ENCODE results near the gene CCDC148.

DNA sequence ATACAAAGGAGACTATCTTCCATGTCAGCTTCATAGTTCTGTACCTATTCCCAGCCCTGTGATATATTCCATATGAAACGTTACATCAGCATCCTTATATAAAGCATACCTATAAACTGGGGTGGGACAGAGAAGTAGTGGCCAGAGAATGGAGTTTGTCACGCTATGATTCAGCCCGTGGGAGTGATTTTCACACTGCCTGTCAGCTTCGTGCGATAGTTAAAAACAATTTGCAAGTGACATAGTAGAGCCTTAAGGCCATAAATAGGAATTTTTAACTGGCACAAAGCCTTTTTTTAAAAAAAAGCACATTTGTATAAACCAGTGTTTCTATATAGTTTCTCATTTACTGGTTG is 30.4 kb upstream of the CCDC148 start:
- no peak for TF ChIP-seq FOXP2 (optimal IDR thresholded peaks at IDR 0.05; ENCODE audit: control extremely low read depth, extremely low read length, insufficient read depth)
- TF ChIP-seq POLR2AphosphoS5 (IDR thresholded peaks at IDR 0.05; ENCODE audit: borderline replicate concordance, low read depth, low read length), result no peak
- TF ChIP-seq EZH2 (IDR thresholded peaks at IDR 0.05), result no peak
